ENCODE data around the gene DMD. TPM values are rescaled to one million over a fixed set of nuclear protein-coding genes. Genes with fewer than 3 reads are reported as not detected.

Gene DMD
- total RNA-seq, 6 experiments from 2014 or later = 18.7 to 43.4 (median 32.9) TPM

DNA sequence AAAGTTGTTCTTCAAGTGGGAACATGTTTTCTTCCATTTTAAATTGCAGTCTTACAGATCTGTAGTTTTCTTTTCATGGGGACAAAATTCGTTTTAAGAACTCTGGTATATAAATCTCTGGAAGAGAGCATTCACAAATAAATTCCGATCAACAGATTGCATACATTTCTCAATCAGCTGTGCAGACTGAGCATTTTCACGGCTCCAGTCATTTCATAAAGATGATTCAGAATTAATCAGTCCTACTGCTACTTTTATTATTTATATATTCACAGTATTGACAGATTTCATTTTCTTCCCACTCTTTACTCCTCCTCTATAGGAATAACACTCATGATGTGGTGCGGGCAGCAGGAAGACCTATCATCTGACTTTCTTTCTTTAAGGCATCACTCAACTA, 1604.6 kb downstream of the DMD start:
- H3K36me3 ChIP-seq = no peaks in the 10 kb centered on the region
- intact Hi-C loops (cut with DNase I) = no loop called here
- 61% methylated on average over 4 of the region's 4 CpGs for WGBS (ENCODE audit: insufficient coverage, low coverage, low lambda C conversion rate, missing lambda C conversion rate)

DNA sequence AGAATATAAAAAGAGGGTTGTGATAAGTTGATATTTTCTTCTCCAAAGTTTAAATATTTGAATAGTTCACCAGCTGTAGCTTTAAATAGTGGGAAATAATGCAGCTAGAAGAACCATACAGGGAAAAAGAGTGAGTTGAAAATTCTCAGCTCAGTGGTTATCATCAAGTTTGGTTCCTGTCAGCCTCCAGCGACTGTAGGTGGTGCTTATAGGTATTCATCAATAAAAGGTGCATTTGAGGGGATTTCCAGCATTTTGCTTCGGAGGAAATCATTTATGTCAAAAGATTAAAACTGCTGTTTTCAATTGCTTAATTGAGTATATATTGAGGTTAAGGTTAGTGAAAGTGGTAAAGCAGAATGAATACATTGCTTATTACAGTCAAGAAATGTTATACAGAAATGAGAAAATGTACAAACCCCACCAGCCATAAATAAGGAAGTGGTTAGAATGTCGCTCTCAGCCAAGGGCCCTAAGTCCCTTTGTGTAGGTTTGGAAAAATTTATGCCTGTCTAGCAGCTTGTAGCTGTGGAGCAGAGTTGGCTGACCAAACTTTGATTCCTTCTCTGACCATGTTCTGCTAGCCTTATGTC, 1606.6 kb downstream of the DMD start:
- 44% methylated on average over 3 of the region's 3 CpGs for WGBS (ENCODE audit: insufficient coverage, low coverage, low lambda C conversion rate, missing lambda C conversion rate)
- Histone ChIP-seq H3K36me3 (no peaks in the 10 kb centered on the region), H3K4me1 (no peaks in the 10 kb centered on the region), H3K4me3 (no peak overlapping the region), H3K9me3 (no peaks in the 10 kb centered on the region), H3K27ac (no peak overlapping the region), H3K27me3 (peaks cover 0 to 5% of the 10 kb centered on the region in 2 donors)
- DNase-seq = no peak
- intact Hi-C loops (cut with DNase I) = no loop called here
- no peak for ATAC-seq
- TF ChIP-seq, protein P1, sequence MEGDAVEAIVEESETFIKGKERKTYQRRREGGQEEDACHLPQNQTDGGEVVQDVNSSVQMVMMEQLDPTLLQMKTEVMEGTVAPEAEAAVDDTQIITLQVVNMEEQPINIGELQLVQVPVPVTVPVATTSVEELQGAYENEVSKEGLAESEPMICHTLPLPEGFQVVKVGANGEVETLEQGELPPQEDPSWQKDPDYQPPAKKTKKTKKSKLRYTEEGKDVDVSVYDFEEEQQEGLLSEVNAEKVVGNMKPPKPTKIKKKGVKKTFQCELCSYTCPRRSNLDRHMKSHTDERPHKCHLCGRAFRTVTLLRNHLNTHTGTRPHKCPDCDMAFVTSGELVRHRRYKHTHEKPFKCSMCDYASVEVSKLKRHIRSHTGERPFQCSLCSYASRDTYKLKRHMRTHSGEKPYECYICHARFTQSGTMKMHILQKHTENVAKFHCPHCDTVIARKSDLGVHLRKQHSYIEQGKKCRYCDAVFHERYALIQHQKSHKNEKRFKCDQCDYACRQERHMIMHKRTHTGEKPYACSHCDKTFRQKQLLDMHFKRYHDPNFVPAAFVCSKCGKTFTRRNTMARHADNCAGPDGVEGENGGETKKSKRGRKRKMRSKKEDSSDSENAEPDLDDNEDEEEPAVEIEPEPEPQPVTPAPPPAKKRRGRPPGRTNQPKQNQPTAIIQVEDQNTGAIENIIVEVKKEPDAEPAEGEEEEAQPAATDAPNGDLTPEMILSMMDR (IDR thresholded peaks at IDR 0.05) = no peak
- no peak for TF ChIP-seq POLR2A (IDR thresholded peaks at IDR 0.05)

More for the DNA sequence above, 1604.6 kb downstream of the DMD start:
- no peak for DNase-seq
- Histone ChIP-seq H3K27ac (no peak overlapping the region), H3K9me3 (no peaks in the 10 kb centered on the region), H3K4me3 (no peak overlapping the region), H3K4me1 (no peaks in the 10 kb centered on the region), H3K27me3 (no peaks in the 10 kb centered on the region)
- TF ChIP-seq, protein P1 (IDR thresholded peaks at IDR 0.05) = no peak
- no peak for TF ChIP-seq POLR2A (IDR thresholded peaks at IDR 0.05)
- no peak for ATAC-seq

DNA sequence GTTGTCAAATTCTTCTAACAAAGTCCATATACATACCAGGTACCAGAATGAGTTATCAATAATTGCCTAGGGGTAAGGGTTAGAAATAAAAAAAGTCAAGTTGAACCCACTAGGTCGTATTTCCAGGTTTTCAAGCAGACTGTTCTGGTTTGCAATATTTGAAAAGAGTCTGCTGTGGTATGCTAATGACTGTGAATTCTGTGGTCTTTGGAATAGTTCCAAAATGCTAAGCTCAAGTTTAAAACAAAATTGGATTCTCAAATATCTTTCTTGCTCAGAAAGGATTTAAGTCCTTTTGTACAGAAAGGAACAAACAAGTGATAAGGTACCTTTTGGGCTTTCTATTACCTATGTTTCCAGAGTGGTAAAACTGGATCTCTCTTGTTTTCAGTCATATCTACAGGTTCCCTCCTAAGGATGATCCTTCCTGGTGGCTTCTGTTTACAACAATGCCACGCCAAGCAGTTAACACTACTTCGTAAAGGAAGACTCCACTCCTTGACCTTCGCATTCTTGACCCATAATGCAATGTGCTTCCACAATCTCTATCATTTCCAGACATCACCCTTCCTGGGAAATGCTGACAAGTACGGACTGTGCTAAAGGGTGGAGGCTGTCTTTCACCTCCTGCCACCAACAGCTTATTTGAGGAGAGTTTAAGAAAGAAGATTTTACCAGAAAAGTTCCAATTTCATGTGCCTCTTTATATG, 1607.8 kb downstream of the DMD start:
- intact Hi-C loops (cut with DNase I) = no loop called here
- no peak for TF ChIP-seq POLR2A (IDR thresholded peaks at IDR 0.05)
- TF ChIP-seq, protein P1 (IDR thresholded peaks at IDR 0.05) = no peak
- H3K27me3 ChIP-seq = peaks cover 0 to 5% of the 10 kb centered on the region in 2 donors
- H3K27ac ChIP-seq = no peak overlapping the region
- DNase-seq = no peak
- H3K36me3 ChIP-seq = no peaks in the 10 kb centered on the region
- WGBS (ENCODE audit: insufficient coverage, low coverage, low lambda C conversion rate, missing lambda C conversion rate) = 49% methylated on average over 5 of the region's 5 CpGs
- H3K4me1 ChIP-seq = no peaks in the 10 kb centered on the region
- no peaks in the 10 kb centered on the region for H3K9me3 ChIP-seq
- H3K4me3 ChIP-seq = no peak overlapping the region
- no peak for ATAC-seq

DNA sequence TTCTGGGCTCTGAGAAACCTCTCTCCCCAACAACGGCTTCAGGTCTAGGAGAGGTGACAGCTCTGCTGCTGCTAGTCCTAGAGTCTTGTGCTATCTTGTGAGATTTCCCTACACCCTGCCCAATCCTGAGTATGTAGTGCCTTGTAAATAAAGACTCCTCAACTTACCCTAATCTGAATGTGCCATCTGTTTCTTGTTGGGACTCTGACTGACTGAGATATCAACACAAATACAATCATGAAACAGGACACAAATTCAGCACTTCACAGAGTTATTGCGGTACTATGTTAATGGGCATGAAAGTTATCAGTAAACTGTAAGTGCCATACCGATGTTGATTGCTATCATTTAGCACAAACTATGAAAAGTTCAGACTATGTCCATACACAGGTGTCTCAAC, 1610.5 kb downstream of the DMD start:
- no peak for DNase-seq
- intact Hi-C loops (cut with DNase I) = no loop called here
- ATAC-seq = no peak
- no peaks in the 10 kb centered on the region for H3K36me3 ChIP-seq
- TF ChIP-seq, protein P1 (IDR thresholded peaks at IDR 0.05) = no peak
- peaks cover 0 to 5% of the 10 kb centered on the region in 2 donors for H3K27me3 ChIP-seq
- H3K4me1 ChIP-seq = no peaks in the 10 kb centered on the region
- 78% methylated on average over 3 of the region's 3 CpGs for WGBS (ENCODE audit: insufficient coverage, low coverage, low lambda C conversion rate, missing lambda C conversion rate)
- H3K9me3 ChIP-seq = no peaks in the 10 kb centered on the region
- no peak overlapping the region for H3K27ac ChIP-seq
- no peak overlapping the region for H3K4me3 ChIP-seq
